Adipocyte (in vitro differentiated cells): Measurements from ENCODE around the gene PRKCE.

Experiments
- DNase-seq: peaks from one replicate; pipeline ENCODE4 v3.0.0-alpha.2; 2015; ENCODE audit warnings: low read depth
- H3K27me3 ChIP-seq: replicated peaks from 2 replicates; pipeline ENCODE4 v1.7.0; 2013; ENCODE audit warnings: mild to moderate bottlenecking, low read length, moderate library complexity; ENCODE audit not compliant: control insufficient read depth, insufficient read depth
- H3K36me3 ChIP-seq: 2 replicates; pipeline ENCODE4 v1.7.0; 2013; ENCODE audit warnings: low read length, mild to moderate bottlenecking, moderate library complexity; ENCODE audit not compliant: control insufficient read depth, insufficient read depth, severe bottlenecking
- H3K4me1 ChIP-seq: 2 replicates; pipeline ENCODE4 v1.7.0; 2013; ENCODE audit warnings: mild to moderate bottlenecking, low read length, moderate library complexity; ENCODE audit not compliant: control insufficient read depth, insufficient read depth
- H3K4me3 ChIP-seq: 2 replicates; pipeline ENCODE4 v1.7.0; 2013; ENCODE audit warnings: mild to moderate bottlenecking, low read length, moderate library complexity
- H3K9ac ChIP-seq: 2 replicates; pipeline ENCODE4 v1.7.0; 2013; ENCODE audit warnings: mild to moderate bottlenecking, low read length, moderate library complexity
- H3K9me3 ChIP-seq: 2 replicates; pipeline ENCODE4 v1.7.0; 2013; ENCODE audit warnings: mild to moderate bottlenecking, low read length, moderate library complexity; ENCODE audit not compliant: control insufficient read depth

Gene PRKCE

GRCh38 chr2:45763797-45764196 lies 112.3 kb downstream of the PRKCE start:
- Histone ChIP-seq H3K36me3 (no peaks in the 10 kb centered on the region), H3K27me3 (no peaks in the 10 kb centered on the region), H3K9me3 (no peaks in the 10 kb centered on the region), H3K4me3 (no peak overlapping the region), H3K4me1 (peaks cover 52% of the 10 kb centered on the region), H3K9ac (no peak overlapping the region)
- DNase-seq, result no peak

GRCh38 chr2:45765007-45765727 lies 113.7 kb downstream of the PRKCE start:
- Histone ChIP-seq H3K36me3 (no peaks in the 10 kb centered on the region), H3K4me1 (peaks cover 44% of the 10 kb centered on the region), H3K27me3 (no peaks in the 10 kb centered on the region), H3K9me3 (no peaks in the 10 kb centered on the region), H3K9ac (no peak overlapping the region), H3K4me3 (no peak overlapping the region)
- DNase-seq, result no peak

- no peaks in the 10 kb centered on the region for H3K9me3 ChIP-seq
- no peak overlapping the region for H3K4me3 ChIP-seq
- no peaks in the 10 kb centered on the region for H3K27me3 ChIP-seq
- no peak overlapping the region for H3K9ac ChIP-seq
- DNase-seq, result no peak
- H3K4me1 ChIP-seq, result peaks cover 48% of the 10 kb centered on the region
- H3K36me3 ChIP-seq, result no peaks in the 10 kb centered on the region
These were observed 114.3 kb downstream of the PRKCE start for GRCh38 chr2:45765728-45766254.

DNA sequence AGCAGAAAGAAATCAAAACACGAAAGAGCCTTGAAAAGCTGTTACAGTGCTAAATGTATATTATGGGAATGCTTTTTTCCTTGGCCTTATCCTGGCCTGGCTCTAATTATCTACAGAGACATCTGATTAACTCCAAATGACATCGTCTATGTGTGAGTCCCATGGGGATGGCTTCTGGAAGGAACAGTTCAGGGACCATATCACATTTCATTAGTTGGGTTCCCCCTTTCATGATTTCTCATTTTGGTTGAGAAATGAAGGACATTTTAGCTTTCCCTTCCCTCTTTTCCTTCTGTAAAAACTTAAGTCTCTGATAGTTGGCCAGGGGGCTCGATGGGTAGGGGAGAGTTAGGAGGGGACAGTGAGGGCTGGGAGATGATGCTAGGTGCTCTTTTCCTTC lies 116.7 kb downstream of the PRKCE start:
- no peak for DNase-seq
- Histone ChIP-seq H3K27me3 (no peaks in the 10 kb centered on the region), H3K4me3 (no peak overlapping the region), H3K4me1 (peaks cover 59% of the 10 kb centered on the region), H3K36me3 (no peaks in the 10 kb centered on the region), H3K9ac (no peak overlapping the region), H3K9me3 (no peaks in the 10 kb centered on the region)

DNA sequence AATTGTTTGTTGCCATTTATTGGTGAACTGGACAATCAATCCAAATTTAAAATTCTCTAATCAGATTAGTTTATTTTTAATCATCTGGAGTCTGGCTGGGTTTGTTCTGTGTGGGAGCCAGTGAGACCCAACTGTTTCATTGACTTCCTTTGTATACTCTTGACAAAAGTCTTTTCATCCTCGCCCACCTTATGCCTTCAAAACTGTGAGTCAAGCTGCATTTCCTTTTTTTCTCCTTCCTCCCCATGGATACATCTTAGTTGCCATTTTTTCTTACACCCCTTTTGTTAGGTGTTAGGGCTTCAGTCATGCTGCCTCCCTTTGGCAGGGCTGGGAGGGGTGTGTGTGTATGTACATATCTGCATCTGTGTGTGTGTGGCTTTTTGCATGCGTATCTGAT lies 117.6 kb downstream of the PRKCE start:
- Histone ChIP-seq H3K9ac (no peak overlapping the region), H3K27me3 (no peaks in the 10 kb centered on the region), H3K4me3 (no peak overlapping the region), H3K4me1 (peaks cover 51% of the 10 kb centered on the region), H3K36me3 (no peaks in the 10 kb centered on the region), H3K9me3 (no peaks in the 10 kb centered on the region)
- no peak for DNase-seq

- H3K4me3 ChIP-seq, result no peak overlapping the region
These were observed 118.5 kb downstream of the PRKCE start for GRCh38 chr2:45769854-45770576.

GRCh38 chr2:45770811-45771210 lies 119.3 kb downstream of the PRKCE start:
- Histone ChIP-seq H3K36me3 (no peaks in the 10 kb centered on the region), H3K9ac (no peak overlapping the region), H3K4me3 (peak overlapping the region; percentile 25), H3K9me3 (no peaks in the 10 kb centered on the region), H3K27me3 (no peaks in the 10 kb centered on the region), H3K4me1 (peaks cover 36% of the 10 kb centered on the region)
- no peak for DNase-seq

More at GRCh38 chr2:45769854-45770576, 118.5 kb downstream of the PRKCE start:
- Histone ChIP-seq H3K4me1 (peaks cover 44% of the 10 kb centered on the region), H3K9ac (no peak overlapping the region), H3K36me3 (no peaks in the 10 kb centered on the region), H3K9me3 (no peaks in the 10 kb centered on the region), H3K27me3 (no peaks in the 10 kb centered on the region)
- no peak for DNase-seq

DNA sequence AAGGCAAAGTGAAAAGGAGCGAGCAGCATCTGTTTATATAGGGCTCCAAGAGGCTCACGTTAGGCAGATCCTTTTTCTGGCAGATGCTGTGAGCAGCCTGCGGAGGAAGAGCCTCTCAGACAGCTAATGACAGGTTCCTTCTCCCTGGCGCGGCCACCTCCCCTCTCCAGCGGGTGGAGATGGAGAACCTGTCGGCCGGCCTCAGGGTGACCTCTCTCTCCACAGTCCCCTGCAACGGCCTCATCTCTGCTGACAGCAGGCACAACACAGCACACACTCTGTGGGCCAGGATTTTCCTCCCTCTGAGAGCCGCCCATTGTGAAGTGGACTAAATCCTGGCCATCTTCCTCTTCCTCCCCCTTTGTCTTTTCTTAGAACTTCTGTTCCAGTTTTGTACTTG lies 119.8 kb downstream of the PRKCE start:
- Histone ChIP-seq H3K4me3 (peak overlapping the region; percentile 25), H3K4me1 (peaks cover 34% of the 10 kb centered on the region), H3K9me3 (no peaks in the 10 kb centered on the region), H3K36me3 (no peaks in the 10 kb centered on the region), H3K27me3 (no peaks in the 10 kb centered on the region), H3K9ac (no peak overlapping the region)
- DNase-seq, result no peak

- no peak for DNase-seq
- H3K9ac ChIP-seq, result no peak overlapping the region
- no peak overlapping the region for H3K4me3 ChIP-seq
- no peaks in the 10 kb centered on the region for H3K9me3 ChIP-seq
- H3K36me3 ChIP-seq, result no peaks in the 10 kb centered on the region
- no peaks in the 10 kb centered on the region for H3K27me3 ChIP-seq
- peaks cover 37% of the 10 kb centered on the region for H3K4me1 ChIP-seq
These were observed 120.6 kb downstream of the PRKCE start for GRCh38 chr2:45772038-45772437.

DNA sequence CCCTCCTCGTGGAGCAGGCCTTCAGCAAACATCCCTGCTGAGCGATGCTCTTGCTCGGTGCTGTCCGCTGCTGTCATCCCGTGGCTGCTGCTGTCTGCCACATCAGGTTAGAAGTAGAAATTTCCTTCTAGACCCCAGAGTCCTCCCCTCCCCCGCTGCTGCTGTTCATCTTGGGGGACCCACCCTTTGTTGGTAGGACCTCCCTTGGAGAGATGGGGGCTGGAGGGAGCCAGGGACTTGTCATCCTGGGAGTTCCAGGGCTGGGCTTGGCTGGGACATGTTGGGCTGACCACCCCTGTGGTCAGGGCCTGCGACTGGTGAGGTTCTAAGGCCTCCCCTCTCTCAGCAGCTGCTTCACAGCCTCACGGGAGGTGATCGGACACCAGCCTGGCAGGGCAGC lies 122.4 kb downstream of the PRKCE start:
- Histone ChIP-seq H3K4me1 (peaks cover 28% of the 10 kb centered on the region), H3K4me3 (no peak overlapping the region), H3K27me3 (no peaks in the 10 kb centered on the region), H3K36me3 (no peaks in the 10 kb centered on the region), H3K9ac (no peak overlapping the region), H3K9me3 (no peaks in the 10 kb centered on the region)
- no peak for DNase-seq

DNA sequence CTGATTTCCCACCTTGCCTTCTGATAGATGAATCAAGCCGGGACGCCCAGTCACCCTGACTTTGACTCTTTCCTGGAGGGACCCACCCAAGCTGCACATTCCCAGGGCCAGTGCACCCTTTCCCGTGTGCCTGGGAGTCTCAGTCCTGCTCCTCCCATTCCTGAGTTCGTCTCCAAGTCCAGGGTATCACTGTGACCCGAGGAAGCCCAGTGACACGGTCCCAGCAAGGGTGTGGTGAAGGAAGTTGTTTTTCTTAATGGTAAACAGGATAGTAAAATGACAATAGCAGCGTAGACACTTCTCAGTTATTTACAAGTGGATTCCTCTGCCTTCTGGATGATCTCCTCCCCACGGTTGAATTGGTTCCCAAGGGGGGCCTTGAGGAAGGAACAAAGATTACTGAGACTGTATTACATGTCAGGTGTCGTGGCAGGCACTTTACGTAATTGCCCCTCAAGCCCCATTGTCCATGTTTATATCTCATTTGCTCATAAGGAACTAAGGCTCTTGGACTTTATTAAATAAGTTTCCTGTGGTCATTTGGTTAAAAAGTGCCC lies 123.3 kb downstream of the PRKCE start:
- H3K9ac ChIP-seq, result no peak overlapping the region
- peaks cover 28% of the 10 kb centered on the region for H3K4me1 ChIP-seq
- no peaks in the 10 kb centered on the region for H3K36me3 ChIP-seq
- no peaks in the 10 kb centered on the region for H3K27me3 ChIP-seq
- no peaks in the 10 kb centered on the region for H3K9me3 ChIP-seq
- DNase-seq, result no peak
- no peak overlapping the region for H3K4me3 ChIP-seq
